Fibroblast of lung (primary cell): Measurements from ENCODE around the gene LONP2. TPM values are rescaled to one million over a fixed set of nuclear protein-coding genes. Genes with fewer than 3 reads are reported as not detected.

ENCODE experiments used
- DNase-seq, 2 donors: peaks; one replicate each; pipeline versions ENCODE4 v3.0.0 to v3.0.0-alpha.2; 2010; ENCODE audit warnings: low read depth in 2 of 2
- H2AFZ ChIP-seq: 2 replicates; pipeline ENCODE4 v1.5.1; 2012; ENCODE audit warnings: low read length, control low read depth, inconsistent platforms
- H3K27ac ChIP-seq: 2 replicates; pipeline ENCODE4 v1.5.1; 2011; ENCODE audit warnings: low read length, control low read depth; ENCODE audit not compliant: insufficient read depth
- H3K27me3 ChIP-seq: 2 replicates; pipeline ENCODE4 v1.5.1; 2011; ENCODE audit warnings: mild to moderate bottlenecking, low read length; ENCODE audit not compliant: control insufficient read depth, insufficient read depth
- H3K36me3 ChIP-seq: 2 replicates; pipeline ENCODE4 v1.5.1; 2011; ENCODE audit warnings: low read length; ENCODE audit not compliant: control insufficient read depth, insufficient read depth
- H3K4me1 ChIP-seq: 2 replicates; pipeline ENCODE4 v1.5.1; 2011; ENCODE audit warnings: low read length; ENCODE audit not compliant: control insufficient read depth, insufficient read depth; ENCODE audit errors: extremely low read depth
- H3K4me2 ChIP-seq: 2 replicates; pipeline ENCODE4 v1.5.1; 2011; ENCODE audit warnings: low read length, control low read depth; ENCODE audit not compliant: insufficient read depth; ENCODE audit errors: extremely low read depth
- H3K4me3 ChIP-seq, 4 experiments: fragments of 200-600 bp in 1 of 4; sonication (generic) in 1 of 4; replicated peaks in 1 of 4; 2 replicates each; pipeline ENCODE4 v1.5.1; 2011 to 2016; ENCODE audit warnings: low read length in 4 of 4, low read depth in 3 of 4, mild to moderate bottlenecking in 3 of 4, control low read depth in 2 of 4, inconsistent platforms in 1 of 4, mixed read lengths in 1 of 4; ENCODE audit not compliant: insufficient read depth in 1 of 4; ENCODE audit errors: control extremely low read depth in 1 of 4
- H3K79me2 ChIP-seq: 2 replicates; pipeline ENCODE4 v1.5.1; 2012; ENCODE audit warnings: mild to moderate bottlenecking, low read length, inconsistent platforms; ENCODE audit not compliant: control insufficient read depth, insufficient read depth
- H3K9ac ChIP-seq: 2 replicates; pipeline ENCODE4 v1.5.1; 2011; ENCODE audit warnings: mild to moderate bottlenecking, low read length, control low read depth; ENCODE audit not compliant: insufficient read depth
- H3K9me3 ChIP-seq: 2 replicates; pipeline ENCODE4 v1.5.1; 2012; ENCODE audit warnings: low read depth, low read length; ENCODE audit not compliant: control insufficient read depth, insufficient read depth
- H4K20me1 ChIP-seq: 2 replicates; pipeline ENCODE4 v1.5.1; 2011; ENCODE audit warnings: low read length; ENCODE audit not compliant: control insufficient read depth, insufficient read depth; ENCODE audit errors: extremely low read depth
- CTCF ChIP-seq, 2 donors: IDR thresholded peaks in 1 of 2; conservative IDR thresholded peaks in 1 of 2; 1 replicate in 1 of 2; 2 replicates in 1 of 2; pipeline ENCODE4 v1.5.1; 2011 to 2012; ENCODE audit warnings: low read length in 2 of 2, control low read depth in 1 of 2, inconsistent platforms in 1 of 2, low read depth in 1 of 2, mild to moderate bottlenecking in 1 of 2
- EZH2 ChIP-seq: IDR thresholded peaks from 2 replicates; pipeline ENCODE4 v1.5.1; 2012; ENCODE audit warnings: low read length, control low read depth, mild to moderate bottlenecking; ENCODE audit errors: missing control alignments
- polyA plus RNA-seq, 2 donors: library from polyadenylated mRNA; depleted of rRNA in 1 of 2; stranded (reverse) in 1 of 2; unstranded in 1 of 2; fragments of >200 nt; gene quantifications; 2 replicates each; pipeline ENCODE4 v1.2.1, GENCODE V29; 2011 to 2012; ENCODE audit warnings: missing spikeins in 1 of 2
- total RNA-seq: library from RNA; depleted of rRNA; stranded (reverse); fragments of >200 nt; gene quantifications from 2 replicates; pipeline ENCODE4 v1.2.1, GENCODE V29; 2014

LONP2 gene
- total and polyA plus RNA-seq, 2 donors (not counting 1 experiment from before 2014, with no cell fraction given), result 44.0 to 60.8 TPM

- Histone ChIP-seq H3K4me1 (peaks cover 2% of the 10 kb centered on the region), H3K27me3 (no peaks in the 10 kb centered on the region), H3K4me2 (peak within 1 kb of the TSS; percentile 72), H3K9me3 (no peaks in the 10 kb centered on the region), H3K4me3 (peak within 1 kb of the TSS; percentile 69 to 96 (median 78)), H3K27ac (peak within 1 kb of the TSS; percentile 89), H2AFZ (peak within 1 kb of the TSS; percentile 90), H3K79me2 (peaks cover 40% of the 10 kb centered on the region), H3K36me3 (no peaks in the 10 kb centered on the region), H4K20me1 (no peaks in the 10 kb centered on the region), H3K9ac (peak within 1 kb of the TSS; percentile 95)
- DNase-seq, result peak; percentile 70 to 75
- no peak for TF ChIP-seq EZH2
- no peak for TF ChIP-seq CTCF (conservative IDR thresholded peaks at IDR 0.05 in 1 of 2, IDR thresholded peaks at IDR 0.05 in 1 of 2; ENCODE audit: low read depth in 1 of 2, low read length in 2 of 2)
These were observed 141.4 kb downstream of the LONP2 start, which contains the start of gene SIAH1 for GRCh38 chr16:48385253-48386150. Gene SIAH1 (minus strand): TSS chr16:48385413. CDS start chr16:48362428, 22,985 bp downstream.

- H2AFZ ChIP-seq, result peak overlapping the region; percentile 68
- H3K27me3 ChIP-seq, result no peaks in the 10 kb centered on the region
- H3K79me2 ChIP-seq, result peaks cover 27% of the 10 kb centered on the region
- H3K4me3 ChIP-seq, result no peak overlapping the region
- TF ChIP-seq CTCF (conservative IDR thresholded peaks at IDR 0.05 in 1 of 2, IDR thresholded peaks at IDR 0.05 in 1 of 2; ENCODE audit: low read depth in 1 of 2, low read length in 2 of 2) (no peak), EZH2 (no peak)
- no peak for DNase-seq
- H3K9ac ChIP-seq, result no peak overlapping the region
- no peaks in the 10 kb centered on the region for H3K9me3 ChIP-seq
- H3K36me3 ChIP-seq, result no peaks in the 10 kb centered on the region
- no peak overlapping the region for H3K27ac ChIP-seq
- H3K4me1 ChIP-seq, result peaks cover 2% of the 10 kb centered on the region
- no peaks in the 10 kb centered on the region for H4K20me1 ChIP-seq
- no peak overlapping the region for H3K4me2 ChIP-seq
These were observed 142.6 kb downstream of the LONP2 start for GRCh38 chr16:48386559-48387312.

- H3K4me1 ChIP-seq, result no peaks in the 10 kb centered on the region
- no peaks in the 10 kb centered on the region for H3K79me2 ChIP-seq
- no peak for DNase-seq
- H3K9me3 ChIP-seq, result no peaks in the 10 kb centered on the region
- H3K27ac ChIP-seq, result no peak overlapping the region
- no peaks in the 10 kb centered on the region for H3K36me3 ChIP-seq
- no peaks in the 10 kb centered on the region for H3K27me3 ChIP-seq
- H3K9ac ChIP-seq, result no peak overlapping the region
- H4K20me1 ChIP-seq, result no peaks in the 10 kb centered on the region
- H2AFZ ChIP-seq, result no peak overlapping the region
- no peak for TF ChIP-seq CTCF (conservative IDR thresholded peaks at IDR 0.05 in 1 of 2, IDR thresholded peaks at IDR 0.05 in 1 of 2; ENCODE audit: low read depth in 1 of 2, low read length in 2 of 2)
- TF ChIP-seq EZH2, result no peak
- H3K4me2 ChIP-seq, result no peak overlapping the region
- no peak overlapping the region for H3K4me3 ChIP-seq
These were observed 148.3 kb downstream of the LONP2 start for GRCh38 chr16:48392407-48392806.
